ENCODE measurements around the gene PRRT2.
"Not testable (repeated sequence)": the region's sequence is repeated elsewhere in the genome, so short reads cannot be mapped to it uniquely, and the experiment has no call there.

Gene PRRT2

GRCh38 chr16:29790949-29791844 lies 20.8 kb upstream of the PRRT2 start:
- DNase-seq (ENCODE audit: low read depth in 1 of 2, low spot score in 1 of 2), result no peak

GRCh38 chr16:29791845-29792807 lies 19.9 kb upstream of the PRRT2 start:
- no peak for DNase-seq (ENCODE audit: low read depth in 1 of 2, low spot score in 1 of 2)

GRCh38 chr16:29793153-29793552 lies 18.8 kb upstream of the PRRT2 start:
- not testable (repeated sequence) for DNase-seq (ENCODE audit: low read depth in 1 of 2, low spot score in 1 of 2)

- no peak for DNase-seq (ENCODE audit: low read depth in 1 of 2, low spot score in 1 of 2)
These were observed 17.7 kb upstream of the PRRT2 start for GRCh38 chr16:29794231-29794710.

- DNase-seq (ENCODE audit: low read depth in 1 of 2, low spot score in 1 of 2), result no peak
These were observed 9.5 kb upstream of the PRRT2 start for GRCh38 chr16:29802416-29802935.

- no peak for DNase-seq (ENCODE audit: low read depth in 1 of 2, low spot score in 1 of 2)
These were observed 8.0 kb upstream of the PRRT2 start for GRCh38 chr16:29804020-29804419.

- no peak for DNase-seq (ENCODE audit: low read depth in 1 of 2, low spot score in 1 of 2)
These were observed 7.3 kb upstream of the PRRT2 start for GRCh38 chr16:29804455-29805231.

- DNase-seq (ENCODE audit: low read depth in 1 of 2, low spot score in 1 of 2), result peak; percentile 95 to 96
These were observed 6.5 kb upstream of the PRRT2 start for GRCh38 chr16:29805232-29806098.

- DNase-seq (ENCODE audit: low read depth in 1 of 2, low spot score in 1 of 2), result peak in 1 of 2 donors; percentile 68
These were observed 5.9 kb upstream of the PRRT2 start, which contains the start of gene MAZ for GRCh38 chr16:29806099-29806579. Gene MAZ, plus strand, starts transcription at chr16:29806529. Its CDS starts 173 bp downstream, at chr16:29806702.

GRCh38 chr16:29806641-29807425 lies 5.2 kb upstream of the PRRT2 start:
- peak in 1 of 2 donors; percentile 42 for DNase-seq (ENCODE audit: low read depth in 1 of 2, low spot score in 1 of 2)

- peak; percentile 62 to 75 for DNase-seq (ENCODE audit: low read depth in 1 of 2, low spot score in 1 of 2)
These were observed 4.4 kb upstream of the PRRT2 start for GRCh38 chr16:29807426-29808218.

GRCh38 chr16:29808219-29808900 lies 3.6 kb upstream of the PRRT2 start:
- no peak for DNase-seq (ENCODE audit: low read depth in 1 of 2, low spot score in 1 of 2)

- DNase-seq (ENCODE audit: low read depth in 1 of 2, low spot score in 1 of 2), result no peak
These were observed 2.8 kb upstream of the PRRT2 start for GRCh38 chr16:29809031-29809747.

- no peak for DNase-seq (ENCODE audit: low read depth in 1 of 2, low spot score in 1 of 2)
These were observed 1.9 kb upstream of the PRRT2 start for GRCh38 chr16:29809850-29810698.

GRCh38 chr16:29810699-29811169 lies 1.3 kb upstream of the PRRT2 start:
- DNase-seq (ENCODE audit: low read depth in 1 of 2, low spot score in 1 of 2), result no peak
